IMR-90 (cell line): Measurements from ENCODE around the gene NRL. TPM values are rescaled to one million over a fixed set of nuclear protein-coding genes. Genes with fewer than 3 reads are reported as not detected.

Experiments used
- ATAC-seq: fragments of 200-7000 bp; cut with Tn5 transposase; 2 replicates; pipeline ENCODE4 v1.9.1; 2020; ENCODE audit warnings: low read depth, mild to moderate bottlenecking, moderate library complexity
- BruUV-seq: library from RNA; stranded (reverse); fragments of 400-500 nt; replicated peaks from 2 replicates; lab custom pipeline; 2021; lab: Mats Ljungman, UMichigan
- CTCF ChIA-PET: fragments of 300-600 bp; formaldehyde crosslinking; extraction: SDS; loops from one replicate; lab custom pipeline; 2021; ENCODE audit warnings: antibody characterized with exemption; lab: Yijun Ruan, JAX
- POLR2A ChIA-PET: fragments of 300-600 bp; sonication (Branson Sonifier 250); formaldehyde crosslinking; loops from one replicate; lab custom pipeline; 2022; ENCODE audit warnings: antibody characterized with exemption; ENCODE audit not compliant: unreplicated experiment; lab: Charles Lee
- DNase-seq: peaks from one replicate; pipeline ENCODE4 v3.0.0; 2013
- H2AFZ ChIP-seq: replicated peaks from 2 replicates; pipeline ENCODE3; 2013; ENCODE audit warnings: low read length, mild to moderate bottlenecking; ENCODE audit not compliant: poor library complexity
- H2AK5ac ChIP-seq: 2 replicates; pipeline ENCODE4 v1.6.1; 2013; ENCODE audit warnings: low read depth, low read length, inconsistent platforms
- H2AK9ac ChIP-seq: replicated peaks from 2 replicates; pipeline ENCODE3; 2013; ENCODE audit warnings: mild to moderate bottlenecking, low read depth, low read length, moderate library complexity; ENCODE audit not compliant: poor library complexity
- H2BK120ac ChIP-seq: 2 replicates; pipeline ENCODE4 v1.6.1; 2013; ENCODE audit warnings: low read depth, low read length, inconsistent platforms
- H2BK15ac ChIP-seq: 3 replicates; pipeline ENCODE4 v1.6.1; 2013; ENCODE audit warnings: low read depth, low read length, inconsistent platforms
- H2BK20ac ChIP-seq: 2 replicates; pipeline ENCODE4 v1.6.1; 2013; ENCODE audit warnings: low read depth, mild to moderate bottlenecking, inconsistent platforms, low read length, moderate library complexity
- H2BK5ac ChIP-seq: 2 replicates; pipeline ENCODE4 v1.6.1; 2013; ENCODE audit warnings: mild to moderate bottlenecking, low read depth, low read length, inconsistent platforms; ENCODE audit not compliant: poor library complexity, severe bottlenecking
- H3K14ac ChIP-seq: replicated peaks from 2 replicates; pipeline ENCODE4 v1.6.1; 2013; ENCODE audit warnings: low read depth, low read length, inconsistent platforms
- H3K18ac ChIP-seq: 2 replicates; pipeline ENCODE4 v1.6.1; 2013; ENCODE audit warnings: low read depth, low read length, control low read depth
- H3K23ac ChIP-seq: 2 replicates; pipeline ENCODE4 v1.6.1; 2013; ENCODE audit warnings: low read depth, low read length, inconsistent platforms
- H3K27ac ChIP-seq: 2 replicates; pipeline ENCODE4 v1.5.1; 2013; ENCODE audit warnings: mild to moderate bottlenecking, control low read depth, low read length; ENCODE audit not compliant: insufficient read depth
- H3K27me3 ChIP-seq: 2 replicates; pipeline ENCODE4 v1.6.1; 2013; ENCODE audit warnings: low read length; ENCODE audit not compliant: control insufficient read depth, insufficient read depth
- H3K36me3 ChIP-seq: 2 replicates; pipeline ENCODE4 v1.6.1; 2013; ENCODE audit warnings: low read length, mixed read lengths; ENCODE audit not compliant: control insufficient read depth, insufficient read depth
- H3K4ac ChIP-seq: 2 replicates; pipeline ENCODE4 v1.6.1; 2013; ENCODE audit warnings: low read depth, low read length, inconsistent platforms
- H3K4me1 ChIP-seq: 2 replicates; pipeline ENCODE4 v1.6.1; 2013; ENCODE audit warnings: low read length, mixed read lengths; ENCODE audit not compliant: control insufficient read depth, insufficient read depth
- H3K4me2 ChIP-seq: 2 replicates; pipeline ENCODE4 v1.6.1; 2013; ENCODE audit warnings: low read depth, mild to moderate bottlenecking, control low read depth, low read length, moderate library complexity
- H3K4me3 ChIP-seq: 2 replicates; pipeline ENCODE4 v1.5.1; 2013; ENCODE audit warnings: low read depth, mild to moderate bottlenecking, control low read depth, low read length, moderate library complexity; ENCODE audit not compliant: insufficient read depth
- H3K56ac ChIP-seq: 2 replicates; pipeline ENCODE4 v1.6.1; 2013; ENCODE audit warnings: low read length, inconsistent platforms; ENCODE audit not compliant: insufficient read depth; ENCODE audit errors: extremely low read depth
- H3K79me1 ChIP-seq, 2 experiments: 2 replicates each; pipeline ENCODE4 v1.6.1; 2013; ENCODE audit warnings: low read length in 2 of 2, inconsistent platforms in 1 of 2, low read depth in 1 of 2
- H3K9ac ChIP-seq: 2 replicates; pipeline ENCODE4 v1.6.1; 2013; ENCODE audit warnings: low read depth, low read length, control low read depth
- H3K9me1 ChIP-seq: 2 replicates; pipeline ENCODE4 v1.6.1; 2013; ENCODE audit warnings: low read length, inconsistent platforms; ENCODE audit not compliant: insufficient read depth
- H3K9me3 ChIP-seq: 2 replicates; pipeline ENCODE4 v1.6.1; 2013; ENCODE audit warnings: low read length; ENCODE audit not compliant: control insufficient read depth, insufficient read depth
- H4K20me1 ChIP-seq: 2 replicates; pipeline ENCODE4 v1.6.1; 2013; ENCODE audit warnings: low read length, inconsistent platforms; ENCODE audit not compliant: insufficient read depth
- H4K5ac ChIP-seq: 2 replicates; pipeline ENCODE4 v1.6.1; 2013; ENCODE audit warnings: mild to moderate bottlenecking, low read depth, low read length, control low read depth
- H4K8ac ChIP-seq, 2 experiments: 2 replicates each; pipeline ENCODE4 v1.6.1; 2013; ENCODE audit warnings: low read depth in 2 of 2, low read length in 2 of 2, control low read depth in 1 of 2, inconsistent platforms in 1 of 2
- H4K91ac ChIP-seq: 2 replicates; pipeline ENCODE4 v1.6.1; 2013; ENCODE audit warnings: low read depth, low read length, inconsistent platforms; ENCODE audit not compliant: insufficient read depth
- BHLHE40 ChIP-seq: fragments of 150-350 bp; IDR thresholded peaks from 2 replicates; pipeline ENCODE4 v1.6.1; 2016; ENCODE audit warnings: mild to moderate bottlenecking, low read depth, low read length
- CHD1 ChIP-seq: IDR thresholded peaks from 2 replicates; pipeline ENCODE4 v1.6.1; 2012; ENCODE audit warnings: low read depth, low read length, improper control_type of control experiment
- FOS ChIP-seq: fragments of 150-350 bp; IDR thresholded peaks from 2 replicates; pipeline ENCODE4 v1.6.1; 2016; ENCODE audit warnings: low read depth, low read length
- MXI1 ChIP-seq: IDR thresholded peaks from 2 replicates; pipeline ENCODE4 v1.6.1; 2012; ENCODE audit warnings: low read depth, mild to moderate bottlenecking, low read length, moderate library complexity, borderline replicate concordance
- POLR2A ChIP-seq: IDR thresholded peaks from 2 replicates; pipeline ENCODE4 v1.6.1; 2012; ENCODE audit warnings: mild to moderate bottlenecking, low read depth, low read length
- RCOR1 ChIP-seq: IDR thresholded peaks from 2 replicates; pipeline ENCODE4 v1.6.1; 2012; ENCODE audit warnings: mild to moderate bottlenecking, low read length, improper control_type of control experiment; ENCODE audit not compliant: insufficient replicate concordance
- SMC3 ChIP-seq: fragments of 150-350 bp; IDR thresholded peaks from 2 replicates; pipeline ENCODE4 v1.6.1; 2016; ENCODE audit warnings: low read depth, mild to moderate bottlenecking, antibody characterized with exemption, low read length, moderate library complexity
- WGBS, 2 experiments: methylation state at CpG; one replicate each; pipeline versions ENCODE4 v1.1.5 to v1.1.7; 2013; ENCODE audit warnings: missing lambda C conversion rate in 2 of 2; ENCODE audit not compliant: insufficient read length in 1 of 2; ENCODE audit errors: extremely low coverage in 2 of 2; 5-methylcytosine and 5-hydroxymethylcytosine counted together
- dilution Hi-C: fragments of 300-500 bp; cut with HindIII; formaldehyde crosslinking; loops from one replicate; pipeline ENCODE4 v1.14.3; 2018; ENCODE audit warnings: low sequenced_read_pairs; ENCODE audit not compliant: unreplicated experiment
- in situ Hi-C: fragments of 300-500 bp; cut with MboI; formaldehyde crosslinking; loops from 3 replicates; pipeline ENCODE4 v1.14.3; 2019; ENCODE audit warnings: low sequenced_read_pairs, inconsistent platforms, mixed read lengths
- intact Hi-C: fragments of 100-400 bp; cut with micrococcal nuclease; formaldehyde crosslinking; loops from 2 replicates; pipeline ENCODE4 v1.10.0; 2022
- polyA plus RNA-seq, 3 experiments: library from polyadenylated mRNA; depleted of rRNA; stranded (reverse); fragments of >200 nt; gene quantifications; 2 replicates each; pipeline ENCODE4 v1.2.3, GENCODE V29; 2012; ENCODE audit warnings: low replicate concordance in 1 of 3
- total RNA-seq: library from RNA; depleted of rRNA; stranded (reverse); fragments of >200 nt; gene quantifications from 2 replicates; pipeline ENCODE4 v1.2.3, GENCODE V29; 2012
- TF ChIP-seq, protein P1 (sequence below): conservative IDR thresholded peaks from 2 replicates; pipeline ENCODE4 v1.5.1; 2012; ENCODE audit warnings: mild to moderate bottlenecking, low read depth, low read length, improper control_type of control experiment
- TF ChIP-seq, protein P2 (sequence below): fragments of 150-350 bp; IDR thresholded peaks from 2 replicates; pipeline ENCODE4 v1.6.1; 2017; ENCODE audit warnings: mild to moderate bottlenecking, antibody characterized with exemption, low read length, low read depth
- TF ChIP-seq, protein P3 (sequence below): fragments of 150-350 bp; IDR thresholded peaks from 2 replicates; pipeline ENCODE4 v1.6.1; 2016; ENCODE audit warnings: low read depth, mild to moderate bottlenecking, low read length, moderate library complexity, borderline replicate concordance

The NRL gene
- total and polyA plus RNA-seq, 2 of the 4 experiments (the other 2 are of a cell fraction): 0.18 to 0.70 TPM

- no peak overlapping the region for H2AK5ac ChIP-seq
- no peak overlapping the region for H3K4me2 ChIP-seq
- H3K9me3 ChIP-seq: no peaks in the 10 kb centered on the region
- intact Hi-C loops (no loop called here), in situ Hi-C loops (no loop called here), dilution Hi-C loops (no loop called here)
- H3K9me1 ChIP-seq: 0 out of 2 replicates have a peak, but pooled peaks cover 3% of the 10 kb centered on the region
- H3K9ac ChIP-seq: no peak overlapping the region
- H3K4me1 ChIP-seq: peaks cover 5% of the 10 kb centered on the region; the same call in 1 of the 2 replicates
- H3K4ac ChIP-seq: no peak overlapping the region
- no peaks in the 10 kb centered on the region for H3K36me3 ChIP-seq
- H3K4me3 ChIP-seq: no peak overlapping the region
- H3K18ac ChIP-seq: no peak overlapping the region
- peaks cover 34% of the 10 kb centered on the region; the same call in 1 of the 2 replicates for H3K27me3 ChIP-seq
- H4K91ac ChIP-seq: no peak overlapping the region
- CTCF ChIA-PET: interaction anchor here (1.4 kb wide), 1 partner anchor 55 kb away, joined by 4 read pairs; no protein-coding TSS in a partner anchor
- no peak overlapping the region for H3K14ac ChIP-seq
- WGBS, 2 experiments: no CpG with 5 or more reads among the region's 6 CpGs
- H4K8ac ChIP-seq: no peak overlapping the region
- no peak overlapping the region for H2BK5ac ChIP-seq
- H2BK20ac ChIP-seq: no peak overlapping the region
- ATAC-seq: no peak
- H2BK15ac ChIP-seq: no peak overlapping the region
- no peak overlapping the region for H2BK120ac ChIP-seq
- H3K79me1 ChIP-seq: no peaks in the 10 kb centered on the region
- no peak for DNase-seq
- BruUV-seq: no TSS peak
- H4K20me1 ChIP-seq: peaks cover 3% of the 10 kb centered on the region; the same call in 1 of the 2 replicates
- H3K27ac ChIP-seq: no peak overlapping the region
- no peak overlapping the region for H2AFZ ChIP-seq
- no peak overlapping the region for H2AK9ac ChIP-seq
- H3K56ac ChIP-seq: no peak overlapping the region
- TF ChIP-seq CHD1: no peak
- no peak for TF ChIP-seq FOS
- no peak for TF ChIP-seq SMC3
- TF ChIP-seq, protein P1, sequence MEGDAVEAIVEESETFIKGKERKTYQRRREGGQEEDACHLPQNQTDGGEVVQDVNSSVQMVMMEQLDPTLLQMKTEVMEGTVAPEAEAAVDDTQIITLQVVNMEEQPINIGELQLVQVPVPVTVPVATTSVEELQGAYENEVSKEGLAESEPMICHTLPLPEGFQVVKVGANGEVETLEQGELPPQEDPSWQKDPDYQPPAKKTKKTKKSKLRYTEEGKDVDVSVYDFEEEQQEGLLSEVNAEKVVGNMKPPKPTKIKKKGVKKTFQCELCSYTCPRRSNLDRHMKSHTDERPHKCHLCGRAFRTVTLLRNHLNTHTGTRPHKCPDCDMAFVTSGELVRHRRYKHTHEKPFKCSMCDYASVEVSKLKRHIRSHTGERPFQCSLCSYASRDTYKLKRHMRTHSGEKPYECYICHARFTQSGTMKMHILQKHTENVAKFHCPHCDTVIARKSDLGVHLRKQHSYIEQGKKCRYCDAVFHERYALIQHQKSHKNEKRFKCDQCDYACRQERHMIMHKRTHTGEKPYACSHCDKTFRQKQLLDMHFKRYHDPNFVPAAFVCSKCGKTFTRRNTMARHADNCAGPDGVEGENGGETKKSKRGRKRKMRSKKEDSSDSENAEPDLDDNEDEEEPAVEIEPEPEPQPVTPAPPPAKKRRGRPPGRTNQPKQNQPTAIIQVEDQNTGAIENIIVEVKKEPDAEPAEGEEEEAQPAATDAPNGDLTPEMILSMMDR: no peak
- TF ChIP-seq BHLHE40: no peak
- no peak for TF ChIP-seq MXI1
- no peak for TF ChIP-seq RCOR1
- no peak for TF ChIP-seq POLR2A
- TF ChIP-seq, protein P2, sequence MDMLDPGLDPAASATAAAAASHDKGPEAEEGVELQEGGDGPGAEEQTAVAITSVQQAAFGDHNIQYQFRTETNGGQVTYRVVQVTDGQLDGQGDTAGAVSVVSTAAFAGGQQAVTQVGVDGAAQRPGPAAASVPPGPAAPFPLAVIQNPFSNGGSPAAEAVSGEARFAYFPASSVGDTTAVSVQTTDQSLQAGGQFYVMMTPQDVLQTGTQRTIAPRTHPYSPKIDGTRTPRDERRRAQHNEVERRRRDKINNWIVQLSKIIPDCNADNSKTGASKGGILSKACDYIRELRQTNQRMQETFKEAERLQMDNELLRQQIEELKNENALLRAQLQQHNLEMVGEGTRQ: no peak
- TF ChIP-seq, protein P3, sequence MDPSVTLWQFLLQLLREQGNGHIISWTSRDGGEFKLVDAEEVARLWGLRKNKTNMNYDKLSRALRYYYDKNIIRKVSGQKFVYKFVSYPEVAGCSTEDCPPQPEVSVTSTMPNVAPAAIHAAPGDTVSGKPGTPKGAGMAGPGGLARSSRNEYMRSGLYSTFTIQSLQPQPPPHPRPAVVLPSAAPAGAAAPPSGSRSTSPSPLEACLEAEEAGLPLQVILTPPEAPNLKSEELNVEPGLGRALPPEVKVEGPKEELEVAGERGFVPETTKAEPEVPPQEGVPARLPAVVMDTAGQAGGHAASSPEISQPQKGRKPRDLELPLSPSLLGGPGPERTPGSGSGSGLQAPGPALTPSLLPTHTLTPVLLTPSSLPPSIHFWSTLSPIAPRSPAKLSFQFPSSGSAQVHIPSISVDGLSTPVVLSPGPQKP: no peak
- H4K5ac ChIP-seq: no peak overlapping the region
- POLR2A ChIA-PET: no interaction called here
- no peak overlapping the region for H3K23ac ChIP-seq
These were observed 60.5 kb downstream of the NRL start for GRCh38 chr14:24054324-24054641.
